ENCODE results near the gene RNF149. TPM values are rescaled to one million over a fixed set of nuclear protein-coding genes. Genes with fewer than 3 reads are reported as not detected.

The RNF149 gene
- total and polyA plus RNA-seq, 2 experiments from 2014 or later: 38.8 to 47.6 TPM

DNA sequence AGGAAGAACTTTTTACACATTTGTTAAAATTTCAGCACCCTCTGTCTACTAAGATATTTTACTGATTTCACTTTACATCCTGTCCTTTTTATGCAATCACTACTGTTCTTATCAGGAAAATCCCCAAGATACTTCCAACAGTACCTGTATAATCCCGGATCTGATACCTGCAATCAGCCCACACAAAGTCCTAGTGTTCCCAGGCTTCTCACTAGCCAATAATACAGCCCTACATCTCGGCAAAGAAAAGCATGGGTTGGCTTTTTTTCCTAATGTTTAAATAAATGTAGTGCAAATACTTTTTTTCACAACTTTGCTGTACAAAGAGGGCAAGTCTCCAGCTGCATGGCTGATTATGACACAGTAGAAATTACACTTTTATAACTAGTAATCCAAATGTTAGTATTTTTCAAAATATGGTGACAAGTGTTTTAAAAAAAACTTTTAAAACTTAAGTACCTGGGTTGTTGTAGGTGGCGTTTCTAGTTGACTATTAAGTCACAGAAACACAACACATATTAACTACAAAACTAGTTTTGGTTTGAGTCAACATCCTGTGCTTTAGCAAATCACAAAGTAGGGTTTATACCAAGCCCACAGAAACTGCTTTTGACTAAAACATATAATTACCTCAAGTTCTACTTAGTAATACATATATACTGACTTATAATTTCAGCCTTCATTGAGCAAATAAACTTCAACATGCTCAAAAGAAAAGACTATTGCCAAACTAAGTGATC, 36.3 kb downstream of the RNF149 start (continued):
- no peak for TF ChIP-seq REST (IDR thresholded peaks at IDR 0.05; ENCODE audit: unreplicated experiment)
- TF ChIP-seq POLR2AphosphoS5 (IDR thresholded peaks at IDR 0.05; ENCODE audit: low read depth): no peak
- no peak for TF ChIP-seq CREB1 (CRISPR knock-in tag; IDR thresholded peaks at IDR 0.05; ENCODE audit: low read depth)
- no peak for TF ChIP-seq ZNF114 (CRISPR knock-in tag; IDR thresholded peaks at IDR 0.05)
- TF ChIP-seq EZH2phosphoT487 (IDR thresholded peaks at IDR 0.05; ENCODE audit: unreplicated experiment): no peak

DNA sequence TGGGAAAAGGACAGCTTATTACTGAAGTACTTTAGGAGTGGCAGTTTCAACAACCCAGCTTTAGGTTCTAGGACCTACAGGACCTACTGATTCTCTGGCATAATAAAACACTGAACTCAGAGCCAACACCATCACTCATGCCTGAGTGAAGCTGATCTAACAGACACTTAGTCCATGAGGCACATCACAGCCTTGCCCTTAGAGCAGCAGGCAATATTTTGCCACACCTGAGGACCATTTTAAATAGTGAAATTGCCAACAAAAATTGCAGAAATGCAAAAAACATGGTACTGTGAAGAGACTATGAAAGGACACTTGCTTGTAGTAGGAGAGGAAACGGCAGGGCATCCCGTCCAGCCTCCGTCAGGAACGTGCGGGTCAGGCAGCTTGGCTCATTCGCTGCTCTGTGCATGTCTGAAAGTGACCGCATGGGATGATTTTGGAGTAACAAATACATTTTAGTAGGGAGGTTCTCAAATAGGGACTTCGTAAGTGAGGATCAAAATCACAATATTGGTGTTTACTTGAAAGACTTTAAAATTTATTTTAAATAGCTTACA, 37.7 kb downstream of the RNF149 start:
- Mint-ChIP-seq H3K27ac (no peak overlapping the region), H3K9me3 (no peaks in the 10 kb centered on the region), H3K4me1 (peaks cover 1% of the 10 kb centered on the region; the same call in 2 of the 3 replicates), H3K4me3 (no peak overlapping the region), H3K36me3 (ENCODE audit: low read depth) (peaks cover 56% of the 10 kb centered on the region), H3K27me3 (ENCODE audit: insufficient read depth, low read depth, poor library complexity) (no peaks in the 10 kb centered on the region)
- Histone ChIP-seq H3K27ac (ENCODE audit: low read depth) (no peak overlapping the region), H3K9me2 (ENCODE audit: insufficient read depth) (no peaks in the 10 kb centered on the region), H2AFZ (no peak overlapping the region), H3K27me3 (ENCODE audit: insufficient read depth) (no peaks in the 10 kb centered on the region), H3K4me3 (no peak overlapping the region), H3K79me2 (replicated peaks; ENCODE audit: insufficient read depth) (no peaks in the 10 kb centered on the region), H3F3A (replicated peaks; ENCODE audit: low read depth) (no peaks in the 10 kb centered on the region; the same call in 1 of the 2 replicates), H4K20me1 (replicated peaks; ENCODE audit: insufficient read depth) (0 out of 2 replicates have a peak, but pooled peaks cover 2% of the 10 kb centered on the region), H3K4me1 (ENCODE audit: insufficient read depth) (no peaks in the 10 kb centered on the region), H3K36me3 (ENCODE audit: insufficient read depth) (peaks cover 19% of the 10 kb centered on the region; the same call in 1 of the 2 replicates), H3K4me2 (no peak overlapping the region)
- no peak for ATAC-seq
- TF ChIP-seq NANOG (IDR thresholded peaks at IDR 0.05; ENCODE audit: borderline replicate concordance) (no peak), ZNF114 (CRISPR knock-in tag; IDR thresholded peaks at IDR 0.05) (no peak), EZH2phosphoT487 (IDR thresholded peaks at IDR 0.05; ENCODE audit: unreplicated experiment) (no peak), ZNF462 (CRISPR knock-in tag; IDR thresholded peaks at IDR 0.05) (no peak), CREB1 (CRISPR knock-in tag; IDR thresholded peaks at IDR 0.05; ENCODE audit: low read depth) (no peak), POLR2AphosphoS5 (IDR thresholded peaks at IDR 0.05; ENCODE audit: low read depth) (no peak), ZNF331 (CRISPR knock-in tag; IDR thresholded peaks at IDR 0.05; ENCODE audit: low read depth) (no peak)
- TF ChIP-seq, protein P1, sequence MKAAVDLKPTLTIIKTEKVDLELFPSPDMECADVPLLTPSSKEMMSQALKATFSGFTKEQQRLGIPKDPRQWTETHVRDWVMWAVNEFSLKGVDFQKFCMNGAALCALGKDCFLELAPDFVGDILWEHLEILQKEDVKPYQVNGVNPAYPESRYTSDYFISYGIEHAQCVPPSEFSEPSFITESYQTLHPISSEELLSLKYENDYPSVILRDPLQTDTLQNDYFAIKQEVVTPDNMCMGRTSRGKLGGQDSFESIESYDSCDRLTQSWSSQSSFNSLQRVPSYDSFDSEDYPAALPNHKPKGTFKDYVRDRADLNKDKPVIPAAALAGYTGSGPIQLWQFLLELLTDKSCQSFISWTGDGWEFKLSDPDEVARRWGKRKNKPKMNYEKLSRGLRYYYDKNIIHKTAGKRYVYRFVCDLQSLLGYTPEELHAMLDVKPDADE (IDR thresholded peaks at IDR 0.05): no peak
- no peak for DNase-seq (ENCODE audit: low spot score)
